K562 (cell line): ENCODE measurements around the gene MXRA7. TPM values are rescaled to one million over a fixed set of nuclear protein-coding genes. Genes with fewer than 3 reads are reported as not detected.

ENCODE experiments used
- DMBX1 ChIP-seq: fragments of 250-450 bp; sonication (Bioruptor Pico); IDR thresholded peaks from 2 replicates; pipeline ENCODE4 v1.8.0; 2022; ENCODE audit warnings: inconsistent platforms, mild to moderate bottlenecking, moderate library complexity, borderline replicate concordance
- DPF2 ChIP-seq: fragments of 450-650 bp; IDR thresholded peaks from 2 replicates; pipeline ENCODE4 v1.6.1; 2016
- E2F4 ChIP-seq: sonication (generic); formaldehyde crosslinking; IDR thresholded peaks from 2 replicates; pipeline ENCODE4 v1.8.0; 2022; ENCODE audit warnings: mild to moderate bottlenecking, low read depth, missing genetic modification reagents
- MEIS2 ChIP-seq: fragments of 450-650 bp; IDR thresholded peaks from 2 replicates; pipeline ENCODE4 v1.6.1; 2014; ENCODE audit warnings: mild to moderate bottlenecking; ENCODE audit not compliant: partially characterized antibody
- POLR2G ChIP-seq: fragments of 200-400 bp; formaldehyde crosslinking; IDR thresholded peaks from 2 replicates; pipeline ENCODE4 v1.6.1; 2017; ENCODE audit warnings: low read depth, mild to moderate bottlenecking, antibody characterized with exemption, low read length, moderate library complexity
- PRPF4 ChIP-seq: fragments of 200-400 bp; formaldehyde crosslinking; IDR thresholded peaks from one replicate; pipeline ENCODE4 v1.6.1; 2017; ENCODE audit warnings: low read length, low read depth, mild to moderate bottlenecking; ENCODE audit not compliant: insufficient read depth, poor library complexity, severe bottlenecking
- PURB ChIP-seq: sonication (generic); formaldehyde crosslinking; IDR thresholded peaks from 2 replicates; pipeline ENCODE4 v1.9.0; 2021; ENCODE audit warnings: low read depth, mild to moderate bottlenecking, missing genetic modification reagents
- TCF7L2 ChIP-seq: fragments of 150-350 bp; IDR thresholded peaks from 2 replicates; pipeline ENCODE4 v1.6.1; 2016; ENCODE audit warnings: low read depth, mild to moderate bottlenecking, low read length, moderate library complexity
- U2AF1 ChIP-seq: fragments of 200-400 bp; formaldehyde crosslinking; optimal IDR thresholded peaks from 2 replicates; pipeline ENCODE3; 2017; ENCODE audit warnings: mild to moderate bottlenecking, low read depth, low read length, moderate library complexity
- ZBTB26 ChIP-seq: fragments of 450-650 bp; formaldehyde crosslinking; IDR thresholded peaks from 2 replicates; pipeline ENCODE4 v1.4.0; 2022; ENCODE audit warnings: missing genetic modification characterization
- ZNF217 ChIP-seq: sonication (generic); formaldehyde crosslinking; IDR thresholded peaks from 2 replicates; pipeline ENCODE4 v1.8.0; 2022; ENCODE audit warnings: mild to moderate bottlenecking, missing genetic modification reagents
- ZNF347 ChIP-seq: fragments of 450-650 bp; formaldehyde crosslinking; IDR thresholded peaks from 2 replicates; pipeline ENCODE4 v1.4.0; 2020; ENCODE audit warnings: low read depth, mild to moderate bottlenecking, moderate library complexity
- ZNF589 ChIP-seq: fragments of 200-800 bp; sonication (Bioruptor generic); IDR thresholded peaks from 2 replicates; pipeline ENCODE4 v1.6.1; 2016; ENCODE audit warnings: low read depth, missing genetic modification characterization, missing compliant biosample characterization
- polyA plus RNA-seq, 8 experiments: library from polyadenylated mRNA; depleted of rRNA in 4 of 8; stranded (reverse) in 5 of 8; unstranded in 3 of 8; fragments of >200 nt; fragmentation: Nextera tagmentation in 2 of 8; fragmentation: Illumina TruSeq in 1 of 8; extraction: Ambion mirVana in 2 of 8; extraction: Trizol in 1 of 8; gene quantifications; 2 replicates each; pipeline versions ENCODE4 v1.2.1 to v1.2.3, GENCODE V29; 2011 to 2014; ENCODE audit warnings: inconsistent platforms in 1 of 8, missing spikeins in 1 of 8
- total RNA-seq, 7 experiments: library from RNA; depleted of rRNA in 6 of 7; stranded (reverse); fragments of >200 nt in 6 of 7; fragmentation: Illumina TruSeq in 2 of 7; extraction: Trizol in 2 of 7; gene quantifications; 2 replicates each; pipeline versions ENCODE4 v1.2.1 to v1.2.3, GENCODE V29; 2011 to 2021; ENCODE audit warnings: low replicate concordance in 1 of 7
- TF ChIP-seq, protein P1 (sequence below), 2 experiments: fragments of 450-650 bp; formaldehyde crosslinking in 1 of 2; IDR thresholded peaks; 2 replicates each; pipeline versions ENCODE4 v1.4.0 to v1.6.1; 2014 to 2020; ENCODE audit warnings: mild to moderate bottlenecking in 2 of 2, borderline replicate concordance in 1 of 2, low read depth in 1 of 2

MXRA7 gene
- total and polyA plus RNA-seq, 9 of the 15 experiments (the other 6 are each of a cell fraction or from before 2014, with no cell fraction given) = 2.6 to 38.4 (median 14.3) TPM

- no peak for TF ChIP-seq PRPF4
- no peak for TF ChIP-seq PURB (CRISPR knock-in tag)
- TF ChIP-seq ZBTB26 (CRISPR knock-in tag) = 0 out of 2 replicates have a peak, but pooled peaks have one; percentile 79
- TF ChIP-seq ZNF589 = peak; percentile 63; the same call in 1 of the 2 replicates
- no peak for TF ChIP-seq ZNF217
- TF ChIP-seq DPF2 = peak; percentile 90
- no peak for TF ChIP-seq MEIS2
- TF ChIP-seq POLR2G = peak; percentile 76
- no peak for TF ChIP-seq U2AF1
- no peak for TF ChIP-seq DMBX1 (CRISPR knock-in tag)
- TF ChIP-seq, protein P1, sequence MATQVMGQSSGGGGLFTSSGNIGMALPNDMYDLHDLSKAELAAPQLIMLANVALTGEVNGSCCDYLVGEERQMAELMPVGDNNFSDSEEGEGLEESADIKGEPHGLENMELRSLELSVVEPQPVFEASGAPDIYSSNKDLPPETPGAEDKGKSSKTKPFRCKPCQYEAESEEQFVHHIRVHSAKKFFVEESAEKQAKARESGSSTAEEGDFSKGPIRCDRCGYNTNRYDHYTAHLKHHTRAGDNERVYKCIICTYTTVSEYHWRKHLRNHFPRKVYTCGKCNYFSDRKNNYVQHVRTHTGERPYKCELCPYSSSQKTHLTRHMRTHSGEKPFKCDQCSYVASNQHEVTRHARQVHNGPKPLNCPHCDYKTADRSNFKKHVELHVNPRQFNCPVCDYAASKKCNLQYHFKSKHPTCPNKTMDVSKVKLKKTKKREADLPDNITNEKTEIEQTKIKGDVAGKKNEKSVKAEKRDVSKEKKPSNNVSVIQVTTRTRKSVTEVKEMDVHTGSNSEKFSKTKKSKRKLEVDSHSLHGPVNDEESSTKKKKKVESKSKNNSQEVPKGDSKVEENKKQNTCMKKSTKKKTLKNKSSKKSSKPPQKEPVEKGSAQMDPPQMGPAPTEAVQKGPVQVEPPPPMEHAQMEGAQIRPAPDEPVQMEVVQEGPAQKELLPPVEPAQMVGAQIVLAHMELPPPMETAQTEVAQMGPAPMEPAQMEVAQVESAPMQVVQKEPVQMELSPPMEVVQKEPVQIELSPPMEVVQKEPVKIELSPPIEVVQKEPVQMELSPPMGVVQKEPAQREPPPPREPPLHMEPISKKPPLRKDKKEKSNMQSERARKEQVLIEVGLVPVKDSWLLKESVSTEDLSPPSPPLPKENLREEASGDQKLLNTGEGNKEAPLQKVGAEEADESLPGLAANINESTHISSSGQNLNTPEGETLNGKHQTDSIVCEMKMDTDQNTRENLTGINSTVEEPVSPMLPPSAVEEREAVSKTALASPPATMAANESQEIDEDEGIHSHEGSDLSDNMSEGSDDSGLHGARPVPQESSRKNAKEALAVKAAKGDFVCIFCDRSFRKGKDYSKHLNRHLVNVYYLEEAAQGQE (IDR thresholded peaks at IDR 0.05; ENCODE audit: borderline replicate concordance) = no peak
- TF ChIP-seq, protein P1 (CRISPR knock-in tag; IDR thresholded peaks at IDR 0.05; ENCODE audit: low read depth) = no peak
- TF ChIP-seq ZNF347 (CRISPR knock-in tag) = no peak
- TF ChIP-seq TCF7L2 = no peak
- TF ChIP-seq E2F4 (CRISPR knock-in tag) = no peak
These were observed 12.9 kb downstream of the MXRA7 start (continued) for GRCh38 chr17:76697702-76698465.
